Measurements from ENCODE around the gene PDE5A. TPM values are rescaled to one million over a fixed set of nuclear protein-coding genes. Genes with fewer than 3 reads are reported as not detected.
"Not testable (repeated sequence)": the region's sequence is repeated elsewhere in the genome, so short reads cannot be mapped to it uniquely, and the experiment has no call there.

The PDE5A gene
- polyA plus RNA-seq, 1 donor = 16.1 TPM

GRCh38 chr4:119477412-119478053 lies 151.1 kb downstream of the PDE5A start:
- no peak for DNase-seq (ENCODE audit: low read depth)

GRCh38 chr4:119471259-119471658 lies 157.3 kb downstream of the PDE5A start:
- no peak for DNase-seq (ENCODE audit: low read depth)

- DNase-seq (ENCODE audit: low read depth) = not testable (repeated sequence)
These were observed 157.9 kb downstream of the PDE5A start for GRCh38 chr4:119470737-119471063.

- not testable (repeated sequence) for DNase-seq (ENCODE audit: low read depth)
These were observed 158.4 kb downstream of the PDE5A start for GRCh38 chr4:119470021-119470736.

GRCh38 chr4:119469039-119469438 lies 159.6 kb downstream of the PDE5A start:
- DNase-seq (ENCODE audit: low read depth) = not testable (repeated sequence)

- not testable (repeated sequence) for DNase-seq (ENCODE audit: low read depth)
These were observed 165.9 kb downstream of the PDE5A start for GRCh38 chr4:119462733-119463132.

GRCh38 chr4:119455734-119456133 lies 172.9 kb downstream of the PDE5A start:
- not testable (repeated sequence) for DNase-seq (ENCODE audit: low read depth)

GRCh38 chr4:119454491-119455270 lies 173.9 kb downstream of the PDE5A start:
- DNase-seq (ENCODE audit: low read depth) = peak; percentile 62

GRCh38 chr4:119454151-119454490 lies 174.5 kb downstream of the PDE5A start:
- DNase-seq (ENCODE audit: low read depth) = not testable (repeated sequence)

- not testable (repeated sequence) for DNase-seq (ENCODE audit: low read depth)
These were observed 175.3 kb downstream of the PDE5A start for GRCh38 chr4:119453286-119453685.

GRCh38 chr4:119449851-119450250 lies 178.8 kb downstream of the PDE5A start:
- DNase-seq (ENCODE audit: low read depth) = not testable (repeated sequence)

Measured in forelimb muscle (tissue), 1 donor.